HG03442 (cell line): ENCODE results near the gene GPR62.

Source experiments
- ATAC-seq: cut with Tn5 transposase; IDR thresholded peaks from one replicate; pipeline ENCODE4 v1.9.1; 2021; ENCODE audit warnings: mild to moderate bottlenecking, moderate library complexity; ENCODE audit not compliant: unreplicated experiment

GPR62 gene

DNA sequence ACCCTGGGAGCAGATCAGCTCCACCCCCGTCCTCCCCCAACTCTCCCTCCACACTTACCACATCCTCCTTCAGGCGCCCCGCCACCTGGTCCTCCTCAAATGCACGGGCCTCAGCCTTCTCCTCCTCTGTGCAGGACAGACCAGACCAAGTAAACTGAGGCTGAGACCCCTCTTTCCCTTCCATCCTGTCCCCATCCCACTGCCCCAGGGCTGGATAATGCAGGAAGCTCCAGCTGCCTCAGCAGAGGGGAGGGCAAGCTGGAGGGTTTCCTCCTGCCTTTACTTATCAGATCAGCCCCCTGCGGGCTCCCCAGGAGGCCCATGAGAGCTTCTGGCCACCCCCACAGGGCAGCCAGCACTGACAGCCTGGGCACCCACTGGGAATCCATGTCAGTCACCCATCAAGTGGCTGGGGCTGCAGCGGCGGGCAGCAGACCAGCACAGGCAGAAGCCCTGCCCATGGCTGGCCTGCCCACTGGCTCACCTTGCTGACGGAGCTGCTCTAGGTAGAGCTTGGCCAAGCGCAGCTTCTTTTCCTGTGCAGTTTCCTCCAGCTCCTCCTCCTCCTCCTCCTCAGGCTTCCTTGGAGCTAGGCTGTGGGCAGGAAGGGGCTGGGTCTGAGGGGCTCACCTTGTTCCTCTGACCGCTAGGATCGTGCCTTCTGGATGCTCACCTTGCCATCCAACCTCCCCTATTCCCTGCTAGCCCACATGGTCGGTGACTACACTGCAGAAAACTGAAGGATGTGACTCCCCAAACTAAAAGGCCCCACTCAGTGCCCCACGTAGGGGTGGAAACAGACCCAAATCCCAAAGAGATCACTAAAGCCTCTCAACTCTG lies 17.4 kb upstream of the GPR62 start:
- no peak for ATAC-seq

DNA sequence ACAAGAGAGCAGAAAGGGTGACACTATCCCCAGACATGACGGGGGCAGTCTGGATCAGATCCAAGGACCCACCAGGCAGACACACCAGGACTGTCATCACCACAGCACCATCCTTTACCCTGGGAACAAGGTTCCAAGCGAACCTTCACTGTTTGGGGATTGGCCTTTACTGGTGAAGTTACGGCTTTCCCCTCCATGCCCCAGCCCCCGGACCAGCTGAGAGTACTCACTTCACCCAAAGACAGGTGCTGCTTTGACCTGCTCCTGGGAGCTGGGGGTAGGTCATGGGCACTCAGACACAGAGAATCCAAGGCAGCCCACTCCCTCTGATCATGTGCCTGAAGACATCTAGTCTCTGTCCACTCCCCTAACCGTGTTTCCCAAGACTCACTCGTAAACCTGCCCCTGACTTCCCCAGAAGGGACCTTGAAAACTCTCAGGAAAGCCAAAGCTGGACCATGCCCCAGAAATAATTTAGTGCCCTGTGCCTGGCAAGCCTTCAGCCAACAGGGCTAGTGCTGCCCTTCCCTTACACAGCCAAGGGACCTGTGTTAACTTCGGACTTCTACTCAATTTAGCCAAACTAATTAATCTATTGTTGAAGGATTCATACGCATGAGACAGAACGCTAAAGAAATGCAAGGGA lies 16.3 kb upstream of the GPR62 start:
- no peak for ATAC-seq

DNA sequence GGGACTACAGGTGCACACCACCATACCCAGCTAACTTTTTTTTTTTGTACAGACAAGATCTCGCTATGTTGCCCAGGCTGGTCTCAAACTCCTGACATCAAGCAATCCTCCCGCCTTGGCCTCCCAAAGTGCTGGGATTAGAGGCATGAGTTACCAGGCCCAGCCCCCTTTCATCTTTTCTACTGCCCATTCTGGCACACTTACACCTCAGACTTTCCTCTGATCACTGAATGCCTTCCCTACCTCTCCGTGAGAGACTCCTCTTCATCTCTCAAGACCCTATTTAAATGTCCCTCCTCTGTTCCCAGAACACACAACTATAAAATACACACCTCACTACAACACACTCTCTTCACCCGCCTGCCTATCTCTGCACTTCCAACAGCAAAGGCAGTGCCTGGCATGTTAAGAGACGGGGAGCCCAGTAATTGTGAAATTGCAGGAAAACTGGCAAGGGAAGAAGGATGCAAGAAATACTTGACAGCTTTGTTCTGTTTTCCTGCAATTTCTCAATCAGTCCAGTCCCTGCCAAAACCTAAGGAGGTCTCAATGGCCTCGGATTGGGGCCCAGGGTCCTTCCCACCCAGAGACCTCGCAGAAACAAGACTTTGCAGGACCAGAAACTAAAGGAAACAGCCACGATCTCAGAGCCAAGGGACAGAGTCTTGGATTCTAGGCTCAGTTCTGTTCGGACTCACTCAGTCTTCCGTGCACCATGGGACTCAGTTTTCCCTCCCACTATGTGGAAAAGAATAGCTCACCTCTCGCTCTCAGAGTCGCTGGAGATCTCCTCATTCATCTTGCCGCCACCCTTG lies 14.3 kb upstream of the GPR62 start:
- no peak for ATAC-seq

DNA sequence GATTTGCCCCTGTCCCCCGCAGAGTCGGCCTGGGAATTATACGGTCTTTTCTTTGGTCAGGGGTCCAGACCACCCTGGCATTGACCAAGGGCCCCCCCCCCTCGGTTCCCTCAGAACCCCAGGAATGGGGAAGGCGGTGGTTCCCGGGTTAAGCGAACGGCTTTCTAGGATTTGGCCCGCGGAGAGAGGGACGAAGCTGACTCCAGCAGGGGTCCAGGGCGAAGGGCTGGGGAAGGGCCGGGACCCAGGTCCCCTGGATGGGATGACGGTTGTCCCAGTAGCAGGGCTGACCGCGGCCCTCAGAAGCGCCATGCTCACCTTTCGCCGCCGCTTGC lies 13.8 kb upstream of the GPR62 start:
- ATAC-seq: no peak

DNA sequence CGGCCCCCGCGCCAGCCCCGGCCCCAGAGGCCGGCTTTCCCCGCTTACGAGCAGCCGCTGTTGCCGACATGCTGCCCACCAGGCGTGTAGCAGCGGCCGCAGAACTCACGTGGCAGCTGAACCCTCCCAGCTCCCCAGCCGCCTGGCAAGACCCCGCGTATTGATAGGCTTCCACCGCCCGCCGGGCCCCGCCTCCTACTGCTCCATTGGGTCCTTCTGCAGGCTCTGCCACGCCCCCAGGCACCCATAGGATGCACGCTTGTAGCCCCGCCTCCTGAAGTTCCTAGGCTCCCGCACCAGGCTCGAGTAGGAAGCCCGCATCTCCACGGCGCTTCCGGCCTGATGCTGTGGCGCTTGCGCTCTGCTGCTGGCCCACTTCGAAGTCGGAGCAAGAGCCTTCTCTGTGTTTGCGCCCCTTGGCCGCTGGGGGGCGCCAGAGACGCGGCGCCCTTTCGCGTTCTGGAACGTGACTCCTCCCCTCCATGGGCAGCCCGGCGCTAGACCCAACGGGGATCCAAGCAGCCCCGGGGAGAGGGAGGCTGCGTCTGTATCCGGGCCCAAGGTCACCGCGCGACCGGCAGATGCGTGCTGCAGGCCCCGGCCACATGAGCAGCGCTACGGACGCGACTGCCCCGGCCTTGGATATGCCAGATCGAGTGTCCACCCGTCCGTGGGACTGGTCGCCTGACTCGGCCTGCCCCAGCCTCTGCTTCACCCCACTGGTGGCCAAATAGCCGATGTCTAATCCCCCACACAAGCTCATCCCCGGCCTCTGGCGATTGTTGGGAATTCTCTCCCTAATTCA lies 13.2 kb upstream of the GPR62 start, which contains the start of the genes PARP3 and RRP9:
Gene PARP3, plus strand, starts transcription at position 566 of the 805 bp plus-strand sequence. CDS start 993 bp downstream, outside the sequence.
Gene RRP9, minus strand, starts transcription at position 107 of the 805 bp plus-strand sequence. Its CDS starts 37 bp downstream, at position 70.
- ATAC-seq: peak; percentile 88

DNA sequence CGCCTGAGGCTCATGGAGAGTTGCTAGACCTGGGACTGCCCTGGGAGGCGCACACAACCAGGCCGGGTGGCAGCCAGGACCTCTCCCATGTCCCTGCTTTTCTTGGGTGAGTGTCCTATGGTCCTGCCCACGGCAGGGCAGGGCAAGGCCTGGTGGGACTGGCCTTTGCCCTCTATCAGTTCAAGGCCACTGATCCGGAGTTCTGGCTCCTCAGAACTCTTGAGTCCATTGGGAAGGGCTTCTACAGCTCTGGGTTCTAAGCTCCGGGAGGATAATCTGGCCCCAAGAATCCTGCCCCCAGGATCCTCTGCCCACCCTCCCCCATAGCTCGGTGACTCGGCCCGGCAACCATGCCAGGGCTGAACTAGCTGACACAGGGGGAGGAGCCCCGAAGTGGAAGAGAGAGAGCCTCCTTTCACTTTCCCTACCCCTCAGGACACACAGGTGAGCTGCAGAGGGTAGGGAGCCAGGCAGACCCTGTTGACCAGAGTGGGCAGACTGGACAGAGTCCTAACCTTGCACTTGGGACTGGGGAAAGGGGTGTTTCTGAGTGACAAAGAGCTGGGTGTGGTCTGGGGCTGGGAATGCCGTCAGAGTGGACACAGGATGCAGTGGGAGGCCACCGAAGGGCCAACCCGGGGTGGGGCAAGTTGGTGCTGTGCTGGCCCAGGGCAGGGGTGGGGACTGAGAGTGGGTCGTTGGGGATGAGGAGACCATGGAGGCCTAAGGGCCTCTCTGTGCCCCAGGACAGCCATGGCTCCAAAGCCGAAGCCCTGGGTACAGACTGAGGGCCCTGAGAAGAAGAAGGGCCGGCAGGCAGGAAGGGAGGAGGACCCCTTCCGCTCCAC lies 12.4 kb upstream of the GPR62 start:
- peak; percentile 23 for ATAC-seq

DNA sequence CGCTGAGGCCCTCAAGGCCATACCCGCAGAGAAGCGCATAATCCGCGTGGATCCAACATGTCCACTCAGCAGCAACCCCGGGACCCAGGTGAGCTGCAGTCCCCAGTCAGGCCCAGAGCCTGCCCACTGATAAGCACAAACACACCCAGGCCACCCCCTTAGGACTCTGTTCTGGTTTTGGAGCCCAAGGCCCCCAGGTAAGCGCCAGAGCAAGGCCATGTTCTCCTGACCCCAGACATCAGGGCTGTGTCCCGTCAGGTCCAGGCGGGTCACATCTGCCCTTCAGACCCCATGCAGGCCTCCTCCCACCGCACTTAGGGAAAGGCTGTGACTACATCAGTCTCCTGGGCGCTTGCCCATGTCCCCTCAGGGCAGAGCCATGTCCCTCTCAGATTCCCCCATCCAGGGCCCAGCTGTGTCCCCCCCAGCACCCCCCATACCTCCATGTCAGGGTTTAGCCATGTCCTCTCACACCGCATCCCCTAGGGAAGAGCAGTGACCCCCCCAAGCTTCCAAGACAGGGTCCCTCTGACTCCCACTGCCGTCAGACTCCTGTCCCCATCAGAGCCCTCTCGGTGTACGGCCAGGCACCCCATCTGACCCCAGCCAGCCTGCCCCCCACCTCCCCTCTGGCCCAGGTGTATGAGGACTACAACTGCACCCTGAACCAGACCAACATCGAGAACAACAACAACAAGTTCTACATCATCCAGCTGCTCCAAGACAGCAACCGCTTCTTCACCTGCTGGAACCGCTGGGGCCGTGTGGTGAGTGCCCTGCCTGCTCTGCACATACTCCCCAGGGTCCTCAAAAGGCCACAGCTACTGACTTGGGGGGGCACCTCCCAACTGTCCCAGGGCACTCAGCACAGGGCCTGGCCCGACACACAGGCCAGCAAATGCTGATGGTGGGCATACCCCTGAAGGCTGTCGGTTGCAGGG lies 11.5 kb upstream of the GPR62 start:
- ATAC-seq: no peak

DNA sequence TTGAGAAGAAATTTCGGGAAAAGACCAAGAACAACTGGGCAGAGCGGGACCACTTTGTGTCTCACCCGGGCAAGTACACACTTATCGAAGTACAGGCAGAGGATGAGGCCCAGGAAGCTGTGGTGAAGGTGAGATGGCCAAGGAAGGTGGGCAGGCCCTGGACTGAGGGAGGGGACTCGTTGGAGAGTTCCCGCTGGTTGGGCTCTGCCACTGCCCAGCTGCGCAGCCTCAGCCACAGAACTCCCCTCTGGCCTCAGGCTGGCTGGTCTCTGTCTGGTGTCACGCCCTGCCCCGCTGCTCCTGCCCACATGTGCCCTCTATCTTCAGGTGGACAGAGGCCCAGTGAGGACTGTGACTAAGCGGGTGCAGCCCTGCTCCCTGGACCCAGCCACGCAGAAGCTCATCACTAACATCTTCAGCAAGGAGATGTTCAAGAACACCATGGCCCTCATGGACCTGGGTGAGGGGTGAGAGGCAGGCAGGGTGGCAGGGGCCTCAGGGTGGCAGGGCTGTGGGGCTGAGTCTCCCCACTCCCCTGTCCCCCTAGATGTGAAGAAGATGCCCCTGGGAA lies 10.6 kb upstream of the GPR62 start:
- no peak for ATAC-seq

DNA sequence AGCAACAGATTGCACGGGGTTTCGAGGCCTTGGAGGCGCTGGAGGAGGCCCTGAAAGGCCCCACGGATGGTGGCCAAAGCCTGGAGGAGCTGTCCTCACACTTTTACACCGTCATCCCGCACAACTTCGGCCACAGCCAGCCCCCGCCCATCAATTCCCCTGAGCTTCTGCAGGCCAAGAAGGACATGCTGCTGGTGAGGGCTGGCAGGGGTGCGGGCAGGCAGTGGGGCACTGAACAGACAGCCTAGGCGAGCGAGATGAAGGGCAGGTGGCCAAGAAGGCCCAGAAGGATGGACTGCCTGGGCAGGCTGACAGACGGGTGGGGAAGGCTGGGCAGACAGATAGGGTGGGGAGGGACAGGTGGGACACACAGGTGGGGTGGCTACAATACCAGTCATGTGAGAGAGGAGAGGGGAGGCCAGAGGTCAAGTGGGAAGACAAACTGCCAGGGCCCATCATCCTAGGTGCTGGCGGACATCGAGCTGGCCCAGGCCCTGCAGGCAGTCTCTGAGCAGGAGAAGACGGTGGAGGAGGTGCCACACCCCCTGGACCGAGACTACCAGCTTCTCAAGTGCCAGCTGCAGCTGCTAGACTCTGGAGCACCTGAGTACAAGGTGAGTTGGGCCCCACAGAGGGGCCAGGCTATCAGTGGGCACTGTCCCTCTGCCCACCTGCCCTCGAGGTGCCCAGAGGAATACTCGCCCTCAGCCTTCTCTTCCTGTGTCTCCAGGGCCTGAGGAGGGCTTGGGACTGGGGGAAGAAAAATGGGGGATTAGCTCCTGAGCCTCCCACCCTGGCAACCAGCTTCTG lies 9.9 kb upstream of the GPR62 start:
- ATAC-seq: no peak

DNA sequence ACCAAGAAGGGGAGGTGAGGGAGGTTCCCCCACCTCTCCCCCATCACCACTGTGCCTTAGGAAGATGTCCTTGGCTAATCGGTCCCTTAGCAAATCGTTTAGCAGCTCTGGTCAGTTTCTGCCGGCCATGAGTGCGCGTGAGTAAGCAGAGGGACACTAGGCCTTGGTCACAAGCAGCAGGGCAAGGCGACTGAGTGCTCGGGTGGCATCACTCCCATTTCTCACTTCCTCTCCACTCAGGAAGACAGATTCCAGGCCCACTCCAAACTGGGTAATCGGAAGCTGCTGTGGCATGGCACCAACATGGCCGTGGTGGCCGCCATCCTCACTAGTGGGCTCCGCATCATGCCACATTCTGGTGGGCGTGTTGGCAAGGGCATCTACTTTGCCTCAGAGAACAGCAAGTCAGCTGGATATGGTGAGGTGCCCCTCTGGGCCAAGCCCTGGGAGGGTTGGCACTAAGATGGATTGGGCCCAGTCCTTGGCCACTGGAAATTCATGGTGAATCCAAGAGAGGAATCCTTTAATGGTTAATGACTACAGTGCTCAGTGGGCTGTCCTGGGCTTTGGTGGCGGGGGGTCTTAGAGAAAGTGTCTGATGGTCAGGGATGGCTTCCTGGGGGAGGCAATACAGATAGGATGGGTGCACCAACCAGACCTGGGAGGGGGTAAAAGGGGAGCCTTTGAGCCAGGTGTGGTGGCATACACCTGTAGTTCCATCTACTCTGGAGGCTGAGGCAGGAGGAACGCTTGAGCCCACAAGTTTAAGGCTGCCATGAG lies 9.1 kb upstream of the GPR62 start:
- ATAC-seq: no peak

DNA sequence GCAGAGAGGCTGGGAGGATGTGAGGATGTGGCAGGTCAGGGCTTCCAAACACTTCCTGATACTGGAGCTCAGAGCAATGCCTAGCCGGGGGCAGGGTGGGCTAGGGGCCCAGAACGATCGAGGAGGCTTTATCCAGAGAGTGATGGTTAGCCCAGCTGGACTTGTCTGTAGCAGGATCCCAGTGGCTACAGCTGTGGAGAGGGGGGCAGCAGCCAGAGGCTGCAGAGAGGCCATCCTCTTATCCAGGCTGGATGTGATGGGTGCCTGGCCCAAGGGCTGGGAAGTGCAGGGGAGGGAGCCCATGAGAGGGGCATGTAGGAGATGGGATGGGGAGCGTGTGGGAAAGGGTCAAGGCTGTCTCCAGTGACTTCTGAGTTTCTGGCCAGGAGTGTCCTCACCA lies 8.4 kb upstream of the GPR62 start:
- no peak for ATAC-seq

DNA sequence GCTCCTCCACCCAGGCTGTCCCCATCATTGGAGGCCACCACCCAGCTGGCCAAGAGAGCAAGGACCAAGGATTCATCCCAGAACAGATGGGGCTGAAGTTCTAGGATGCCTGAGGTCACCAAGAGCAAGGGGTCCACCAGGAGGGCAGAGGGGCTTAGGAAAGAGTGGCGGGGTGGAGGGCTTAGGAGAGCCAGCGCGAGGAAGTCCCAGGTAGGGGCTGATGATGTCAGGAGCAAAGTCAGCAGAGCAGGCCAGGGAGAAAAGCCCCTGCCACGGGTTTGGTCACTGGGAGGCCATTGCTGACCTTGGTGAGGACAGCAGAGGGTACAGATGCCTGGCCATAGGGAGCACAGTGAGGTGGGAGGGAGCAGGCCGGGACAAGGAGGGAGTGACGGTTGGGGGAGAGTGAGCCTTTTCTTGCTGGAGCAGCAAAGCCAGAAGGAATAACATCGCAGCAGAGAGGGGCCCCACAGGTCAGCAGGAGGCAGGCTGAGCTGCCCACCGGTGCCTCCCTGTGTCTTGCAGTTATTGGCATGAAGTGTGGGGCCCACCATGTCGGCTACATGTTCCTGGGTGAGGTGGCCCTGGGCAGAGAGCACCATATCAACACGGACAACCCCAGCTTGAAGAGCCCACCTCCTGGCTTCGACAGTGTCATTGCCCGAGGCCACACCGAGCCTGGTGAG lies 7.8 kb upstream of the GPR62 start:
- ATAC-seq: no peak

DNA sequence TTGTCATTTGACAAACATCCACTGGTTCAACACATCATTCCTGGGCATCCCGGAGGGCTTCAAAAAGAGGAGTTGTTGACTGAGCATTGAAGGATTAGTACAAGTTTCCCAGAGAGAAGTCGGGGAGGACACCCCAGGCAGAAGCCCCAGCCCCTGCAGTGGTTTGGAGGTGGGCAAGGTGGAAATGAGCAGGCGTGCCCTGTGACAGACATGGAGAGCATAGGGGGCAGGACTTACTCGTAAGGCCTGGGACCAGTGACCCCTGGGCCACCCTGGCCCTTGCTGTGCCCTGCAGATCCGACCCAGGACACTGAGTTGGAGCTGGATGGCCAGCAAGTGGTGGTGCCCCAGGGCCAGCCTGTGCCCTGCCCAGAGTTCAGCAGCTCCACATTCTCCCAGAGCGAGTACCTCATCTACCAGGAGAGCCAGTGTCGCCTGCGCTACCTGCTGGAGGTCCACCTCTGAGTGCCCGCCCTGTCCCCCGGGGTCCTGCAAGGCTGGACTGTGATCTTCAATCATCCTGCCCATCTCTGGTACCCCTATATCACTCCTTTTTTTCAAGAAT lies 7.1 kb upstream of the GPR62 start:
- no peak for ATAC-seq

DNA sequence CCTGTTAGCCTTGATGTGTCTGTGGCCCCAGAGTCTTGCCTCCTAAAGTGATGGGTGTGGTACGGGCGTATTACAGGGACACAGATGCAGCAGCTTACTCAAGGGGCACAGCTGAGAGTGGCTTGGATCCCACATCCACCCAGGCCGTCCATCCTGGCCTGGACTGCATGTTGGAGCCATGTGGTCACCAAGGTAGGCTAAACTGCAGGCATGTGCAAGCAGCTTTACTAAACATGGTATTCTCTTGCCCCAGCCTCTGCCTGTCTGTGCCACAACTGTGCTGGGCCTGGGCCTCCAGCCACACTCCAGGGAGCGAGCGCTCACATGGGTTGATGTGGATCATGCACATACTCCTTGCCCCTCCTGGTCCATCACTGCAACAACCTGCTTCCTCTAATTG lies 6.1 kb upstream of the GPR62 start:
- no peak for ATAC-seq

DNA sequence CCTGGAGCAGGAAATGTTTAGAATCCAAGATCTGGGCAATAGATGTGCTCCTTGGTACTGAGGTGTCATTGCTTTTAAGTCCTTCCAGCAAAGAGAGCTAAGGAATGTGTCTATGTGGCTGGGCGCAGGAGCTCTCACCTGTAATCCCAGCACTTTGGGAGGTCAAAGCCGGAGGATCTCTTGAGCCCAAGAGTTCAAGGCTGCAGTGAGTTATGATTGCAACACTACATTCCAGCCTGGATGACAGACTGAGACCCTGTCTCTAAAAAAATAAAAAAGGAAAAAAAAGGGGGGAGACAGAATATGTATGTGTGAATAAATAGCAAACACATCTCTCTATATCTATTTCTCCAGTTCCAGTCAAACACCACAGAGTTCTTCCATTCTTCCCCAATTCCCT lies 4.3 kb upstream of the GPR62 start:
- no peak for ATAC-seq

DNA sequence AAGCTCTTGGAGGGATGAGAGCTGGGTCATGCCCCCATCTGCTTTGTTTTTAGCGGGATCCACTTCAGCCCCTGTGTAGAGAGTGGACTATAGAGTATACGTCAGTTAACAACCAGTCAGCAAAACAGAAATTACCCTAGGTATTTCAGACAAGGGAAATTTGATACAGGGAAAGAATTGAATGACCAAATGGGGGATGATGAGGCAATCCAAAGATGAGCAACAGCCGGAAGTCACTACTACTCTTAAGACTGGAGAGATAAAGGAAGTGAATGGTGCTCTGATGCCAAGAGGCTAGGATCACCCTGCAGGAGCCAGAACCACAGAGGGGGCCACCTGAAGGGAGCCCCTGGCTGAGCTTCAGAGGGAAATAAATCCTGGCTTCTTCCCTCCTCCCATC lies 1.7 kb upstream of the GPR62 start:
- ATAC-seq: no peak
